Measurements from ENCODE around the gene TEF.

TEF gene

DNA sequence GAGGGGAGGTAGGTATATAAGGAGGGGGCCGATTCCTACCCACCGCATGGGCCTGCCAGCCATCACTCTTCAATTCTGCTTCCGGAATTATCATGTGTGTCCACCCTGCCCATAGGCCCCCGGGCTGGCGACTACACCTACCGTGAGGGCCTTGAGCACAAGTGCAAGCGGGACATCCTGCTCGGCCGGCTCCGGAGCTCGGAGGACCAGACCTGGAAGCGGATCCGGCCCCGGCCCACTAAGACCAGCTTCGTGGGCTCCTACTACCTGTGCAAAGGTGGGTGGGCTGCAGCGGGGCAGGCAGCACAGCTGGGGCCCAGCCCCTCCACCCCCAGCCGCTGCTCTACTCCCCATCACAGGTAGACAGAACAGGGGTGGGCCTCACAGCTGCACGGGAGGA lies 38.4 kb upstream of the TEF start:
- H3K36me3 ChIP-seq (replicated peaks) = peaks cover 50% of the 10 kb centered on the region
- in situ Hi-C loops (cut with HindIII; ENCODE audit: low pct_ligation_motif_present, low sequenced_read_pairs) = no loop called here

DNA sequence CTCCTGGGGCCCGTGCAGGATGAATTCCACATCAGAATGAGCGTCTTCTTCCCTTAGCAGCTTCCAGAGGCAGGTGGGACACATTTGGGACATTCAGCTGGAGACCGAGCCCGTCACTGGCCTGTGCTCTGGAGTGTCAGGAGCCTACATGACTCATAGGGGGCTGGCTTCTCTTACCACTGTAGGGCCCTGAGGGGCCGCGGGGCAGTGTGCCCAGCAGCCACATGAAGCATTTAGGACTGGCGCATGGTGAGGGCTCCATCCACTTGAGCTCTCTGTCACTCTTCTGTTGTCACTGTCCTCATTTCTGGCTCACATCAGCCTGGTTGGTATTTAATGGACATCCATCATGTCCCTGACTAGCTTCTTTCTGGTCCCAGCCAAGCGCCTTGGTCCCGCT lies 38.0 kb upstream of the TEF start:
- TF ChIP-seq, protein P1, sequence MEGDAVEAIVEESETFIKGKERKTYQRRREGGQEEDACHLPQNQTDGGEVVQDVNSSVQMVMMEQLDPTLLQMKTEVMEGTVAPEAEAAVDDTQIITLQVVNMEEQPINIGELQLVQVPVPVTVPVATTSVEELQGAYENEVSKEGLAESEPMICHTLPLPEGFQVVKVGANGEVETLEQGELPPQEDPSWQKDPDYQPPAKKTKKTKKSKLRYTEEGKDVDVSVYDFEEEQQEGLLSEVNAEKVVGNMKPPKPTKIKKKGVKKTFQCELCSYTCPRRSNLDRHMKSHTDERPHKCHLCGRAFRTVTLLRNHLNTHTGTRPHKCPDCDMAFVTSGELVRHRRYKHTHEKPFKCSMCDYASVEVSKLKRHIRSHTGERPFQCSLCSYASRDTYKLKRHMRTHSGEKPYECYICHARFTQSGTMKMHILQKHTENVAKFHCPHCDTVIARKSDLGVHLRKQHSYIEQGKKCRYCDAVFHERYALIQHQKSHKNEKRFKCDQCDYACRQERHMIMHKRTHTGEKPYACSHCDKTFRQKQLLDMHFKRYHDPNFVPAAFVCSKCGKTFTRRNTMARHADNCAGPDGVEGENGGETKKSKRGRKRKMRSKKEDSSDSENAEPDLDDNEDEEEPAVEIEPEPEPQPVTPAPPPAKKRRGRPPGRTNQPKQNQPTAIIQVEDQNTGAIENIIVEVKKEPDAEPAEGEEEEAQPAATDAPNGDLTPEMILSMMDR (IDR thresholded peaks at IDR 0.05; ENCODE audit: low read depth, low read length, missing control alignments) = no peak
- no peaks in the 10 kb centered on the region for H3K27me3 ChIP-seq (replicated peaks)
- H3K4me3 ChIP-seq (ENCODE audit: low read depth, low read length) = no peak overlapping the region
- in situ Hi-C loops (cut with HindIII; ENCODE audit: low pct_ligation_motif_present, low sequenced_read_pairs) = no loop called here
- H3K27ac ChIP-seq = no peak overlapping the region
- no peak for DNase-seq
- peaks cover 53% of the 10 kb centered on the region for H3K36me3 ChIP-seq (replicated peaks)

More for the DNA sequence above, 38.4 kb upstream of the TEF start:
- Histone ChIP-seq H3K27me3 (replicated peaks) (no peaks in the 10 kb centered on the region), H3K4me3 (ENCODE audit: low read depth, low read length) (no peak overlapping the region), H3K27ac (no peak overlapping the region)
- no peak for DNase-seq
- TF ChIP-seq, protein P1 (IDR thresholded peaks at IDR 0.05; ENCODE audit: low read depth, low read length, missing control alignments) = no peak

DNA sequence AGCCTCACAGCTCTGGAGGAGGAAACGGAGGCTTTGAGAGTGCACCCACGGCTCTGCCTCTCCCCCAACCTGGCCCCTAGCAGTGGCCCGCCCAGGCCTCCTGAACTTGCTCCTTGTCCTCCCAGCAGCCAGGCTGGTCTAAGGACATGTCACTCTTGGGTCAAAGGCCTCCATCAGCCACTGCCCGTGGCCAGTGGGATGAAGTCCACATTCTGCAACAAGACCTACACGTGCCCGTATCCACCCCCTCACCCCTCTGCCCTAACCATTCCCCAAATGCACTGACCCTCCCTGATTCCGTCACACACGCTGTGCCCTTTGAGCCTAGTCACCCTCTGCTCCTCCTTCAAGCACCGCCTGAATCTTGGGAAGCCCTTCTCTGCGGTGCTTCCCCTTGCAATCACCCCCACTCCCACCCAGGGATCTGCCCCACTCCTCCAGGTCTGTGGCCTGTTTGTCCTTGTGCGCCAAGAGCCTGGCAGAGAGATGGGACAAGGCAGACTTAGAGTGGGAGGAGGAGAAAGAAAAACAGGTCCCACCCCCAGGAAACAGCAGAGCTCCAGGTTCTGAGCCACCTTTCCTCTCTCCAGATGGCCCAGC lies 37.5 kb upstream of the TEF start:
- DNase-seq = no peak
- H3K27me3 ChIP-seq (replicated peaks) = no peaks in the 10 kb centered on the region
- in situ Hi-C loops (cut with HindIII; ENCODE audit: low pct_ligation_motif_present, low sequenced_read_pairs) = no loop called here
- TF ChIP-seq, protein P1 (IDR thresholded peaks at IDR 0.05; ENCODE audit: low read depth, low read length, missing control alignments) = no peak
- H3K4me3 ChIP-seq (ENCODE audit: low read depth, low read length) = no peak overlapping the region
- peaks cover 53% of the 10 kb centered on the region for H3K36me3 ChIP-seq (replicated peaks)
- no peak overlapping the region for H3K27ac ChIP-seq

DNA sequence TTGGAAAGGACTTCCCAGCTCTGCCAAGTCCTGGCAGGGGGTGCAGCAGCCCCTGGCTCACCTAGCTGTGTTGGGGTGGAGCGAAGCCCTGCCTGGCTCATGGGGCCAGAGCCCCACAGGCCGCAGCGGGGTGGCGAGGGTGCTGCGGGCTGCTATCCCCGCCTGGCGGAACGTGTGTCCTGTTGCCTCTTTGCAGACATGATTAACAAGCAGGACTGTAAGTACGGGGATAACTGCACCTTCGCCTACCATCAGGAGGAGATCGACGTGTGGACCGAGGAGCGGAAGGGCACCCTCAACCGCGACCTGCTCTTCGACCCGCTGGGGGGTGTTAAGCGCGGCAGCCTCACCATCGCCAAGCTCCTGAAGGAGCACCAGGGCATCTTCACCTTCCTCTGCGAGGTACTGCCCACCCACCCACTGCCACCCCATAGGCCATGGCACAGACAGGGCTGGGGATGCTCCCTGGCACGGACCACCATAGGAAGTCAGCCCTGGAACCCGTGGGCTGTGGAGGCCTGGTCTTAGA lies 35.9 kb upstream of the TEF start:
- in situ Hi-C loops (cut with HindIII; ENCODE audit: low pct_ligation_motif_present, low sequenced_read_pairs) = no loop called here
- Histone ChIP-seq H3K4me3 (ENCODE audit: low read depth, low read length) (no peak overlapping the region), H3K27ac (no peak overlapping the region), H3K27me3 (replicated peaks) (no peaks in the 10 kb centered on the region), H3K36me3 (replicated peaks) (peaks cover 63% of the 10 kb centered on the region)
- DNase-seq = no peak
- TF ChIP-seq, protein P1 (IDR thresholded peaks at IDR 0.05; ENCODE audit: low read depth, low read length, missing control alignments) = no peak

DNA sequence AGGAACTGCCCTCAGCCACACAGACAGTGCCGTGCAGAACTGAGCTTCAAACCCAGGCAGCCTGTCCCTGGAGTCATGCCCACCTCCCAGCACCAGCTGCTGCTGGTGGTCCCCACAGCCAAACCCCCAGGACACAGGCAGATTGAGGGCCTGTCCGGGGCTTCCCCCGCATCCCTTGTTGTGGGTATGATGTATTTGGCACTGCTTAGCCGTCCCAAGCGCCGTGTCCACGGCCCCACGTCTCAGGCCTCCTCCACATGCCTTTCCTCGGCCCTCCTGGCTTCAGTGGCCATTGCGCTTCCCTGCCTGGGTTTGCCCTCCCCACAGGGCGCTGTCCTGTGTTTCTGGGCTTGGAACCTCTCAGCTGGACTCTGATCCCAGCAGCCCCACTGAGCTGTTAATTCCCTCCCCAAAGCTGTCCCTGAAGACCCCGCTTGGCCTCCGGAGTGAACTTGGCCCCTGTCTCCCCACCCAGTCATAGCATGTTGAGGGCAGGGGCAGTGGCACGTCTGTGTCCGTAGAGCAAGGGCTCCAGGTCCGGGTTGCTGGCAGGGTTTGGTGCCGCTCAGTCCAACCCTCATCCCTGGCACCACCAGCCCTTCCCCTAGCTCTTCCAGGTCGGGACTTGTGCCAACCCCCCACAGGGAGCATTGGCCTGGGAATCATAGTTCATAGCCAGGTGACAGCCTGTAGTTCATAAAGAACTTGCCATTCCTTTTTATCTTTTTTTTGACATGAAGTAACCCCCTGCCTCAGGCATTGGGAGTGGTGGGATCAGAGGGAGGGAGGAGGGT lies 34.5 kb upstream of the TEF start:
- Histone ChIP-seq H3K27ac (no peak overlapping the region), H3K27me3 (replicated peaks) (no peaks in the 10 kb centered on the region), H3K36me3 (replicated peaks) (peaks cover 69% of the 10 kb centered on the region), H3K4me3 (ENCODE audit: low read depth, low read length) (no peak overlapping the region)
- in situ Hi-C loops (cut with HindIII; ENCODE audit: low pct_ligation_motif_present, low sequenced_read_pairs) = no loop called here
- no peak for DNase-seq
- TF ChIP-seq, protein P1 (IDR thresholded peaks at IDR 0.05; ENCODE audit: low read depth, low read length, missing control alignments) = no peak
